HG02973 (cell line): ENCODE results near the gene NKTR.
"Not testable (repeated sequence)": the region's sequence is repeated elsewhere in the genome, so short reads cannot be mapped to it uniquely, and the experiment has no call there.

Source experiments
- ATAC-seq: cut with Tn5 transposase; IDR thresholded peaks from one replicate; pipeline ENCODE4 v1.9.1; 2021; ENCODE audit warnings: moderate library complexity; ENCODE audit not compliant: unreplicated experiment

Gene NKTR

DNA sequence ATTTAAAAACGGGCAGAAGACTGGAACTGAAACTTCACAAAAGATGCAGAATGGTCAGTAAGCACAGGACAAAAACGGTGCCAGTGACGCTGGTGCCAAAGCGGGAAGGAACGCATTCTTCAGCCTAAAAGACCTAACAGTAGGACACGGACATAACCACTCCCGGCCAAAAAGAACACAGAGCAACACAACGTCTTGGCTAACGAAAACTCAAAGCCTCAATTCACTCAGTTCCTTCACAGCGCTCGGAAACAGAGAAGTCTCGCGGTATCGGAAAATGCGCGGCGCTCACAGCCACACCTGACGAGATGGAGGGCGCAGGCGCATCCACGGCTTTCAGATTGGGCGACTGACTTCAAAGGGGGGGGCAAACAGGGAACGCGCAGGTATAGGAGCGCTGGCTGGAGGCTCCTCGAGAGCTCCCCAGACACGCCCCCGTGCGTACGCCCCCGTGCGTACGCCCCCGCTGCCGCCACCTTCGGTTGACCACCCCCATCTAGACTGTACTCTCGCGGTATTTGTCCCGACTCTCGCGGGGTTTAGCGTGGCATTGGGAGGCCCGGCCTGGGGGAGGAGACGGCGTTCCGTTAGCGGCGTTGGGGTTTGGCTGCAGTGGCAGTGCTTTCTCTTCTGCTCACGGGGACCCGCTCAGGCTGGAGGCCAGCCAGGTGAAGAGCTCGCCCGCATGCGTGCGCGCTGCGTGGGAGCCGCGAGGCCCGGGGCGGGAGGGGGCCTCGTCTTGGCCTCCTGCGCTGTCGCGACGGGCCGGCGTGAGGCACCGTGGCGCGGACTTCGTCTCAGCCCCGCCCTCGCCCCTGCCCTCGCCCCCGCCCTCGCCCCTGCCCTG, at the start of gene NKTR:
Gene NKTR, plus strand, starts transcription at position 576 of the 847 bp plus-strand sequence. CDS start 321 bp downstream, outside the sequence.
- peak; percentile 85 for ATAC-seq

DNA sequence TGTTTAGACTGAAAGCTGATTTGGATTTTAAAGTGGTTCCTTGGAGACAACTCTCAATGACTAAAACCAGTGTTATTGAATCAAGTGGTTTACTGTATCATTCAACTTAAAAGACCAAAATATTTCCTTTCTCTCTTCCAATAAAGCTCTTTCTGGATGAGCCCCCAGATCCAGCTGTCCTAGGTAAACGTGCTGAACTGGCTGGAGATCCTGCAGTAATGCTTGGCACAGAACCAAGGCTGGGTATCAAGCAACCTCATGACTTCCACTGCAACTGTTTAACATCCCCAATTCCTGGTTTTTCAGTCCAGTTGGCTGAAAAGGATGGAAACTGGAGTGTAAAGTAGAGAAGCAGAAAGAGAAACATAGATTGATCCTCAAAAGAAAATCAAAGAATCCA, 47.7 kb upstream of the NKTR start:
- ATAC-seq, result no peak

DNA sequence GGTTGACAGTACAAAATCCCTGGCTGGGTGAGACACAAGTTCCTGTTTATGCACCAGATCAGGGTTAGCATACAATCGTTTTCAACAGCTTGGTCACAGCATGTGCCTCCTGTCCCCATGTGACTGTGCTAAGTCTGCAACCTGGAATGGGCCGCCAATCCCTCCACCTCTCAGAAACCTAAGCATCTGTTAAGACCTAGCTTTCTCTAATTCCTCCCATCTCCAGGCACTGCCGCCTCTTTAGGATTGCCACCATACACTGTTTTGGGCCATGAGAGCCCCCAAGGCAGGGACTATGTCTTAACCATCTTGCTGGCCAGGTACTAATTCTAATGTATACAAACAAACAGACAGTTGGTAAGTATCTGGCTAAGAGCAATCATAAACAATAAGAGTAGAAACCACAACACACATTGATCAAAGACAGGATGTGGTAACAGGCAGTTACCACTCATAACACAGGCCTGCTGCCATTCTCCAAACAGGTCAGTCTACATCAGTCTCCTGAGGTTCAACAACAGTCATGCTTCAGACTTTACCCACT, 44.3 kb upstream of the NKTR start:
- peak; percentile 88 for ATAC-seq

DNA sequence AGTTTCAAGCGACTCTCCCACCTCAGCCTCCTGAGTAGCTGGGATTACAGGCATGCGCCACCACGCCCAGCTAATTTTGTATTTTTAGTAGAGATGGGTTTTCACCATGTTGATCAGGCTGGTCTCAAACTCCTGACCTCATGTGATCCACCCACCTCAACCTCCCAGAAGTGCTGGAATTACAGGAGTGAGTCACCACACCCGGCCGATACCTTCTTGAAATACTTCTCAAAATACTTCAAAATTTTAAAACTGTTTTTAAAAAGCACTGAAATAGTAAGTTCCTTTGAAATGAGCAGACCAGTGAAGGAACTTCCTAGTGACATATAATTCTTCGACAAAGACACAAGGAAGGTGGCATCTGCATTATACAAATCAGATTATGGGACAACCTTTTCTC, 43.7 kb upstream of the NKTR start:
- not testable (repeated sequence) for ATAC-seq

DNA sequence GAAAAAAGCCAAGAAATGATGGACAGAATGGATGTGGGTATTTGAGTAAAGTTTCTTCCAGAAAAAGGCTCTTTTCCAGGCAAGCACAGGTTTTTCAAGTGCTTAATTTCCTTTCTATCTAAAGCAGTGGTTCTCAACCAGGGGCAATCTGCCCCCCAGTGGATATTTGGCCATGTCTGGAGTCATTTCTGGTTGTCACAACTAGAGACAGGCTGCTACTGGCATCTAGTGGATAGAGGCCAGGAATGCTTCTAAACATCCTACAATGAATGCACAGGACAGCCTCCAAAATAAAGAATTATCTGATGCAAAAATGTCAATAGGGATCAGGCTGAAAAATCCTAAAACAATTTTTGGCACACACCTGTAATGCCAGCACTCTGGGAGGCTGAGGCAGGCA, 42.6 kb upstream of the NKTR start:
- no peak for ATAC-seq

DNA sequence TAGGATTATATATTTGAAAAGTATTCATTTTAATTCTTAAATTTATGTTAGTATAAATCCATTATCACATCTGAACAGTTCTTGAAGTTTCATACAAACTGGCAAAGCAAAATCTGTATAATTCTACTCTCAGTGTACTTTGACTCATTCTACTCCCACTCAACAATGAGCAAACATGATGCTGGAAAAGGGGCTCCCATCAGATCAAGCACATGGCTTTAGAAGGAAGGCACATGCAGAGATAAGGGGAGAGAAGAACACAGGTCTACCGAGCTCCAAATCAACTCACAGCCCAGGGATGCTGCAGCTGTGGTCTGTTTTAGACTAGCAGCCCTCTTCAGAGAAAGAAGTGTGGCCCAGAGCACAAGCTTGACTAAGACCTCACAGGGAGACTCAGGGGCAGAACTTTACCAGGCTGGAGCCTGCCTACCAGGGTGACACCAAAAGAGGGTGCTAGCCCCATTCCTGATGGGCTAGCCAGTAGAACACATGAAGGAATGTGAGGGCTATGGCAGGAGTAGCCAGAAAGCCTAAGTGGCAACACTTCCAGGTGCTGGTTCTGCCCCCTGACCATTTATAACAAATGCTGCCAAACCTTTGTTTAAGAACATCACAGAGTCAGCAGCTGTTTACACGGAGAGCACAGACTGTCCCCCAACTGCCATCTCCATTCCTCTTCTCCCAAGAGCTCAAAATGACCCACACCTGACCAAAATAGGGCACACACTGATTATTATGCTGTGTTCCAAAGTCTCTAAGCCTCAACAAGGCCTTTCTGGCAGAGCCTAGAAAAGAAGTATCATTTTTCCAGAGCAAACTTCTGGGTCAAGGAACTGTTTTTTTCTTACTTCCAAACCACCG, 38.2 kb upstream of the NKTR start:
- no peak for ATAC-seq

DNA sequence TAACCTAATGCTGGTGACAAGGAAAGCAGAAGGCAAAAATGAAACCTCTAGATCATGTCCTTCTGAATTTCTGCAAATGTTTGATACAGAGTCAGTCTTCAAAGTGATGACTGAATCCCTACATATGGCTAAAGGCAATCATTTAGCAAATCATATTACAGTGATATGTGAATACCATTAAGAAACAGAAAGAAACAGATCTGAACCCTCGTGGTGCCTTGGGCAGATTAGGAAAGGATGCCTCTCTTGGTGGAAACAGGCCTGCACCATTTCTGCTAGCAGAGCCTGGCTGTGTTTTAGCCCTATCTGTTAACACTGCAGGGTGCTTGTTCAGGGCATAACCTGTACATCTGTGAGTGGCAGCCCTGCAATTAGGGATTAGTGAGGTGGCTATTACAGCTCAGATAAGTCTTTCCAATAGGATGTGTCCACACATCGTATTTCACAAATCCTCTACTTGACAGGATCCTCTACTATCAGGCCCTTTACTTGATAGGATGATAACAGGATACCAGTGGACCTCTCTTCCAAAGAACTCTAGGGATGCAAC, 30.8 kb upstream of the NKTR start:
- ATAC-seq, result no peak

DNA sequence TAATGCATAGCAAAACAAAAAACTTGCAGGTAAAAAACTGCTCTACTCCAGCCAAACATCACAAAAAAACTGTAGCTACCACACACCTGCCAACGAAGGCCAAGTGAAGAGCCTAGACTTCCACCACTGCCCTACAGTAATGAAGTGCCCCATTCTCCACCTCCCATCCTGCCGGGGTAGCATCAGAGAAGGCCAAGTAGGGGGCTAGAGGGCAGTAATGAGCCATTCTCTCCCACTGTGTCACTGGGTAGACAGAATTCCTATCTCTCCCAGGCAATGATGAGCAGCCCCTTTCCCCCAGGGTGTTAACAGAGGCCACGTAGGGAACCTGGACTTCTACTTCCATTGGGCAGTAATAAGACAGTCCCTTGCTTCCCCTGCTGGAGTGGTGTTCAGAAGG, 28.2 kb upstream of the NKTR start:
- ATAC-seq, result no peak

DNA sequence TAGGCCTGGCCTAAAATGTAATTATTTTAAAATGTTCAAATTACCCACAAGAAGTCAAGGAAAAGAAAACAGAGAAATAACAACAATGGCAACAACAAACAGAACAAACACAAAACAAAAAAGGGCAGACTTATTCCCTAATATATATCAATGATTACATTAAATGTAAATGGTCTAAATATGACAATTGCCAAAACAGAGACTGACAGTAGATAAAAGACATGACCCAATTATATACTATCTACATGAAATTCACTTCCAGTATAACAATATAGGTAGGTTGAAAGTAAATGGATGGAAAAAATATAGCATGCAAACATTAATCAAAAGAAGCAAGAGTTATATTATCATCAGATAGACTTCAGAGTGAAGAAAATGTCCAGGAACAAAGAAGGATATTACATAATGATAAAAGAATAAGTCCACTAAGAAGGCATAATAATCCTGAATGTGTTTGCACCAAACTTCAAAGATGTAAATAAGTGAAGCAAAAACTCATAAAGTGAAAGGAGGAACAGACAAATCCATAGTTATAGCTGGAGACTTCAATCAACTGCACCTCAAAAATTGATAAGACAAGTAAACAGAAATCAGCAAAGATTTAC, 25.2 kb upstream of the NKTR start:
- ATAC-seq, result no peak

DNA sequence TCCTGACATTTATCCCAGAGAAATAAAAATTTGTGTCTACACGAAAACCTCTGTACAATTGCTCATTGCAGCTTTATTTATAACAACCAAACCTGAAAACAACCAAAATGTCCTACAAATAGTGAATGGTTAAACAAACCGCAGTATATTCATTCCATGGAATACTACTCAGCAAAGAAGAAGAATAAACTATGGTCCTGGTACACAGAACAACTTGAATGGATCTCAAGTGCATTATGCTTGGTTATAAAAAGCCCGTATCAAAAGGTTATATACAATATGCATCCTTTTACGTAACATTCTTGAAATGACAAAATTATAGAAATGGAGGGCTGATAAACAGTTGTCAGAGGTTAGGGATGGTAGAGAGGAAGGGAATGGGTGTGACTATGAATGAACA, 22.4 kb upstream of the NKTR start:
- no peak for ATAC-seq

DNA sequence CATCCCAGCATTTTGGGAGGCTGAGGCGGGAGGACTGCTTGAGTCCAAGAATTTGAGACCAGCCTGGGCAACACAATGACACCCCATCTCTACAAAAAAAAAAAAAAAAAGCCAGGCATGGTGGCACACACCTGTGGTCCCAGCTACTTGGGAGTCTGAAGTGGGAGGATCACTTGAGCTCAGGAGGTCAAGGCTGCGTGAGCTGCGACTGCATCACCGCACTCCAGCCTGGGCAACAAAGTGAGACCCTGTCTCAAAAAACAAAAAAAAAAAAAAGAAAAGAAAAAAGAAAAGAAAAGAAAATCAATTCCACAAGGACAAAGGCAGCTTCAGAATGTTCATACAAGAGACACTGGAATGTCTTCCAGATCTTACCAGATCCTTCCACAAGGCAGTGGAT, 21.1 kb upstream of the NKTR start:
- ATAC-seq, result not testable (repeated sequence)

DNA sequence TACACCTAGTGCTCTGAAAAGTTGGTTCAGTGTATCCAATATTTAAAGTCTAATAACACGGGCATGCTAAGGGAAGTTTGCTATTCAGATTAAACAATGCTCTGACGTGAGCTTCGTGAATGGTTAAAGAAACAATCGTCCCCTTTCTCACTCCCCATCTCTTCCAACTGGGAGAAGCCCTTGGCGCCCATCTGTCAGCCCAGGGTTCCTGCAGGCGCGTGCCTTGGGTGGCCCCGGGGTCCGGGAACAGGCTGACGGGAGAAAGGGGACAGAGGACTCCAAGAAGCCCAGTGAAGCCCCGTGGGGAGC, 19.1 kb upstream of the NKTR start:
- peak; percentile 1 for ATAC-seq

DNA sequence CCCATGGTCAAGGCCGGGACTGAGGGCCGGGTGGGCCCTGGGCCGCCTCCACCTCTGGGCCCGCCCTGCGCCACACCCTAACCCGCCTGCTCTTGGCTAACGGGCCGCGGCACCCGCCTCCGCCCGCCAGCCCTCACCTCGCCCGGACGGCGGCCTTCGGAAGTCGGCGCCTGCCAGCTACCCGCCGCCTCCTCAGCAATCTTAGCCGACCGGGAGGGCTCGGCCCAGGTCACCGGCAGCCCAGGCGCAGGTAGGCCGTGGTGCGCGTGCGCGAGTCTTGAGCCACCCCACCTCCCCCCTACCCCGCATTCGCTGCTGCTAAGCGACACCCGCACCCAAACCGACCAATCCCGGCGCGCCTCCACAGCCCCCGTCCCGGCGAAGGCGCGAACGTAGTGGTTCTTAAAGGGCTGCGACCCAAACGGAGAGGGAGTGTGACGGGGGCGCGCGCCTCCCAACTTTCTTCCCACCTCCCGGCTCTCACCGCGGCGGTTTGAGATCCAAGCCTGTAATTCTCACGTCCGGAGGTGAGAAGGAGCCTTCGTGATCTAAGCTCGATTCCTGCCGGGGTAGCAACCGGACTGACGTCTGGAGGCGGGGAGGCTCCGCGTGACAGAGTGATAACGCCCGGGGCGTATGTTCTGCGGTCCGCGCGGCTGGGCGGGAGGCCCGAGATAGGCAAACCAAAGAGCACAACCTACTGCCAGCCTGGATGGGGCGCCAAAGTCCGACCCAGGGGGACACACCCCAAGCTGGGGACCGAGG, 18.6 kb upstream of the NKTR start, which contains the start of gene SEC22C:
Gene SEC22C, minus strand, starts transcription at position 259 of the 765 bp plus-strand sequence. CDS start 12,921 bp downstream, outside the sequence.
- peak; percentile 87 for ATAC-seq

DNA sequence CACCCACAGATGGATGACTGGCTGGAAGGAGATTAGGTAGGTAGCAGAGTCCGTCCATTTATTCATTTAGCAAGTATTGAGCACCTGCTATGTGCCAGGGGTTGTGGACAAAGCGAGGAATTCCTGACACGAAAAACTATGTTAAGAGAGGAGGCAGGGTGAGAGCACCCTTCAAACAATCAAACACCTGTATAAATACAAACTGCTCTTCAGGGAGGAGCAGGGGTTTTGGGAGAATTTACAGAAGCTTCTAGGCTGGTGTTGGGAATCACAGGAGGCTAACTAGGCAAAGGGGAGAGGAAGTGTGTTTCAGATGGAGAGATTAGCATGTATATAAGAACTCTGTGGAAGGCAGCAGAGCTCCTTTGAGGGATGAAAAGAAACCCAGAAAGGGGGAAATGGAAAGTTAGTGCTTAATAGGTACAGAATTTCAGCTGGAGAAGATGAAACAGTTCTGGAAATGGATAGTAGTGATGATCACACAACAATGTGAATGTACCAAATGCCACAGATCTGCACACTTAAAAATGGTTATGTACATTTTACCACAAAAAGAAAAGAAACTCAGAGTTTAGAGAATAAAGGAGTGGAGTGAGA, 17.9 kb upstream of the NKTR start:
- no peak for ATAC-seq

DNA sequence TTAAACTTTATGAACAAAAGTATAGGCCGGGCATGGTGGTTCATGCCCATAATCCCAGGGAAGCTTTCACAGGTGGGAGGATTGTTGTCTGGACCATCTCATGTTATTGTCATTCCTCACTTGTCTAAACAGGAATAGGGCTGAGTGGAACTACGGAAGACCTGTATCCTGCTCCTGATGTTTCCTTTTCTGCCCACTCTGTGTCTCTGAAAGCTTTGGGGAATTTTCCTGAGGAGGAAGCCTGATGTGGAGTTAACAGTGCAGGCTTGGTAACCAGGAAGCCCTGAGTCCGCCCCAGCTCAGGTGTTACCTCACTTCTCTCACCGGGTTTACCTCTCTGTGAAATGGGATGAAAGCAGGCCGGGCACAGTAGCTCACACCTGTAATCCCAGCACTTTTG, 11.9 kb upstream of the NKTR start:
- ATAC-seq, result no peak

DNA sequence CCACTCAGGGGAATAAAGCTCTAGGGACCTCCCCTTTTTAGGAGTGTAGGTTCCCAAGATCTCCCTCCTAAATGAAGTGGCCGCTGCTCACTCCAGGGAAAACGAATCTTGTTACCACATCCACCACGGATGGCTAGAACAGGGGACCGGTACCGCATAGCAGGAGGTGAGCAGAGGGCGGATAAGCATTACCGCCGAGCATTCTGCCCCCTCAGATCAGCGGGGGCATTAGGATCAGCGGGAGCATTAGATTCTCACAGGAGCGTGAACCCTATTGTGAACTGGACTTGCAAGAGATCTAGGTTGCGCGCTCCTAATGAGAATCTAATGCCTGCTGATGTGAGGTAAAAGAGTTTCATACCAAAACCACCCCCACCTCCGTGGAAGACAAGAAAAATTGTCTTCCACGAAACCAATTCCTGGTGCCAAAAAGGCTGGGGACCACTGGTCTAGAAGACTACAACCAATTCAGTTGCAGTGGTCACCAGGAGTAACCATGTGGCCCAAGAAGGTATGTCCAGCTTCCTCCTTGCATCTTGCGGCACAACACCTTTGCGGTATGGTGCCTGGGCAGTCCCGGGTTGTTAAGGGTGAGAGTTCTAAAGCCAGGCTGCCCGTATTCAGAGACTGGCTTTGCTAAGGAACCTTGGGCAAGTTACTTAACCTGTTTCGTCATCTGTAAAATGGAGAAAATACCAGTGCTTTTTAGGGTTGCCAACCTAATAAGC, 10.9 kb upstream of the NKTR start:
- ATAC-seq, result no peak

DNA sequence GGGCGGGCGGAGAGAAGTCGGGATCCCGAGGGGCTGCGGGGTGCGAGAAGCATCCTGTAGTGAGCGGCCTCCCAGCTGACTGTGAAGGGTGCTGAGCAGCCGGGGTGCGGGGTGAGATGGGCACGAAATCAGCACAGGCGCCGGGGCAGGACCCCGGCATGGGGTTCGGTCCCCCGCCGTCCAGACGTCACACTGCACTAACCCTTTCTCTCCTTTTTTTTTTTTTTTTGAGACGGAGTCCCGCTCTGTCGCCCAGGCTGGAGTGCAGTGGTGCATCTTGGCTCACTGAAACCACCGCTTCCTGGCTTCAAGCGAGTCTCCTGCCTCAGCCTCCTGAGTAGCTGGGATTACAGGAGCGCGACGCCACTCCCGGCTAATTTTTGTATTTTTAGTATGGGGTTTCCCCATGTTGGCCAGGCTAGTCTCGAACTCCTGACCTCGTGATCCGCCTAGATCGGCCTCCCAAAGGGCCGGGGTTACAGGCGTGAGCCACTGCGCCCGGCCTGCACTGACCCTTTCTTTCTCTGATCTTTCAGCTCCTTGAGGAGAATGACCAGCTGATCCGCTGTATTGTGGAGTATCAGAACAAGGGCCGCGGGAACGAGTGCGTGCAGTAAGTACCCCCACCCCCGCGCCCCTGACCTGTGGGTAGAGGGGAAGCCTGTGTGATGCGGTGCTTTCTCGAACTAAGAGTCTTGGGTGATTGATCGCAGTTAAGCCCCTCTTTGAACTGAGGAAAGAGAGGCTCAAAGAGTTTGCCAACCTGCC, 9.3 kb upstream of the NKTR start:
- no peak for ATAC-seq

DNA sequence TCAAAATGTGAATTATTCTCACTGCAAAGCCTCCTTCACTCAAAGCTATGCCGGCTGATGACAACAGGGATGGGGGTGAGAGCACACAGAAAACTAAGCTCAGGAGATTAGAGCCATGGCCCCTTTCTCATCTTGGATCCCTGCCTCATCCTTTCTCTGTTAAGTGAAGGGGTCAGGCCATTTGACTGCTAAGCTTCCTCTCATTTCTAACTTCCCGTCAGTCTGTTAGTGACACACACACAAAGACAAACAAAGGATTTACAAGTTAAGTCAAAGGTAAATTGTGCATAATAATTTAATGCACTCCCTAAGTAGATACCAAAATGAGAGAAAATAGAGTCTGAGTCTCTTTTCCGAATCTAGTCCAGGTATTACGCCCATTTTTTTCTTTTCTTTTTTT, 8.7 kb upstream of the NKTR start:
- ATAC-seq, result no peak

DNA sequence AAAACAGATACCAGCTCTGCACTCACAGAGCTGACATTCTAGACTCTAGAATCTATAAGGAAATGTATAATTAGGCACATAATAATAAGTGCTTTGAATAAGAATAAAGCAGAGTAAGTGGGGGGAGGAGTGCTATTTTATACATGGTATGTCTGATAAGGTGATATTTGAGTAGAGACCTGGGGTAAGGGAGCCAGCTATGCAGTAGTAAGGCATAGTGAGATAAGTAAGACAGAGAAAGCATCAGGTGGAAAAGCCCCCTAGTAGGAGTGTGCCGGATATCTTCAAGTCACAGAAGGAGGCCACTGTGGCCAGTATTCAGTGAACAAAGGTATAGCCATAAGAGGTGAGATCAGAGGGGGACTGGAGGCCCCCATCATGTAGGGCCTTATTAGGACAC, 6.9 kb upstream of the NKTR start:
- no peak for ATAC-seq
